ENCODE data around the gene RTF1. TPM values are rescaled to one million over a fixed set of nuclear protein-coding genes. Genes with fewer than 3 reads are reported as not detected.

RTF1 gene
- total RNA-seq, 1 experiment from 2014 or later: 20.2 TPM

DNA sequence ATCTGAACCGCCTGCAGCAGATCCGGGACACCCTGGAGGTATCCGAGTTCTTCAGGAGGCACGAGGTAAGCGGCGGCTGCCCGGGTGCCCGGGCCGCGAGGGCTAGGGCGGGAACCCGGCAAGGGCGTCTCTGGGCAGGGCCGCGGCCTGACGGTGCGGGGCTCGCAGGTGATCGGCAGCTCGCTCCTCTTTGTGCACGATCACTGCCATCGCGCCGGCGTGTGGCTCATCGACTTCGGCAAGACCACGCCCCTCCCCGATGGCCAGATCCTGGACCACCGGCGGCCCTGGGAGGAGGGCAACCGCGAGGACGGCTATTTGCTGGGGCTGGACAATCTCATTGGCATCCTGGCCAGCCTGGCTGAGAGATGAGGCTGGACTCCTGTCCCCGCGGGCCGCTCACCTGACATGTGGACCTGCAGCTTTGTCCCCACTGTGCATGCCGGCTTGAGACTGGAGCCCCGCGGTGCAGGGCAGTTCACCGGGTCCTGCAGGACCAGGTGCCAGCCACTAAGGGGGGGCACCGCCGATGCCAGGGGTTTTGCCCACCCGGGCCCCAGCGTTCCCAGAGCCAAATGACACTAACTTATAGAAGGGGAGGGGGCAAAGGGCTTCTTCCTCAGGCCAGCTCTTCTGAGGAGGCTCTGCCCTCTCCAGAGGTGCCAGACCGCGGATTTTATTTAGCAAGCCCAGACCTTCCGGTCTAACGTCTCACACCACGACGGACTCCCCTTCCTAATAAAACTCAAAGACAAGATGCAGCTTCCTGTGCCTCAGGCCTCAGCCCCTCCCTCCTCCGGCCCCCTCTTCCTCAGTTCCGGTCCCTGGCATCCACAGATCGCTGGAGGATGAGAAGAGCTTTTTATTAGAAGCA, 86.1 kb downstream of the RTF1 start:
- no peak for DNase-seq (ENCODE audit: low read depth)

- DNase-seq (ENCODE audit: low read depth): no peak
These were observed 86.7 kb downstream of the RTF1 start for GRCh38 chr15:41503669-41504010.

GRCh38 chr15:41504751-41505492, 88.0 kb downstream of the RTF1 start:
- DNase-seq (ENCODE audit: low read depth): no peak

DNA sequence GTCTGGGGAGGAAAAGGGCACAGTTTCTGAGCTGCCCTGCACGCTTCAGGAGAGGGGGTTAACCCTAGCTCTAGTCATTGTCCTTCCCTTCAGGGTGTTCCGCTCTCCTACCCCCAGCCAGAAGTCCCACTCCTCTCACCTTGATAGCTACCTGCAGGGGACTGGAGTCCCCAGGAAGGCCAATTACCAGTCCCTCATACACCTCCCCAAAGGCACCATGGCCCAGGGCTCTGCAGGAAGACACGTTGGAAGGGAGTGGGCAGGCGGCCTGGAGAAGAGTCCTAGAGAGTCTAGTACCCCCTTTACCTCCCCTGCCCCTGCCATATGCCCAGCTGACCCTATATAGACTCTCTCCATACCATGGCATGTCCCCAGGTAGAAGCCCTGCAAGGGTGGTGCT, 88.9 kb downstream of the RTF1 start:
- DNase-seq (ENCODE audit: low read depth): no peak

DNA sequence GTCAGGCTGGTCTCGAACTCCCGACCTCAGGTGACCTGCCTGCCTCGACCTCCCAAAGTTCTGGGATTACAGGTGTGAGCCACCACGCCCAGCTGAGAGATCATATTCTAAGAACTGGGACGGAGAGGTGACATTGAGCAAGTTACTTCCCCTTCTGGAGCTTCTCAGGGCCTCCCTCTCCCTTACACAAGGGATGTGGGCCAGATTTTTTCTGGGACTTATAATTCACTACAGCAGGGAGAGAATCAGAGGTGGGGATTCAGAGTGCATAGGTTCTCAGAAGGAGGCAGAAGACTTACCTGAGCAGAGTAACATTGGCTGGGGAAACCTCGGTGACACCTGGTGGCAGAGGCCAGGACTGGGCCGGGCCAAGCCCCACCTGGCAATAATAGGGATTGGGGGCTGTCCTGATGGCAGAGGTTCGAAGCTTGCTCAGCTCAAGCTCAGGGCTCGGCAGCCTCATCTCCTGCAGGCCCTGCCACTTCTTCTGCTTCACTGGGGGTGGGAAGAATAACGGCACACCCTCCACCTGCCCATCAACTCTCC, 90.0 kb downstream of the RTF1 start:
- DNase-seq (ENCODE audit: low read depth): no peak

- no peak for DNase-seq (ENCODE audit: low read depth)
These were observed 91.0 kb downstream of the RTF1 start for GRCh38 chr15:41507820-41508290.

DNA sequence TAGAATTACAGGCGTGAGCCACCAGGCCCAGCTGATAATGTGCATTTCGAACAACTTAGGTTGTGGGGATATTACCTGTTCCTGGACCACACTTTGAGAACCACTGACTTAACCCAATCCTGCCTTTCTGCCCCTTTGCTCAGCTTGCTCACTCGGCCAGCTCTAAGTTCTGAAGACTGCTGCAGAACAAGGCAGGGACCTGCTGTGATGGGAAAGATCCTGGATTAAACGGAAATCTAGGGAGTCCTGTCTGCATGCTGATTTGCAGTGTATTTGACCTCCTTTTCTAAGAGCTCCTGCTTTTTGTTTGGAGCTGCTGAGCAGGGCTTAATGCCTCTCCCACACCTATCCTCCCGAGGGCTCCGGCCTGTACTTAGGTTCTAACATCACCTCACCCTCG, 93.8 kb downstream of the RTF1 start:
- DNase-seq (ENCODE audit: low read depth): no peak

DNA sequence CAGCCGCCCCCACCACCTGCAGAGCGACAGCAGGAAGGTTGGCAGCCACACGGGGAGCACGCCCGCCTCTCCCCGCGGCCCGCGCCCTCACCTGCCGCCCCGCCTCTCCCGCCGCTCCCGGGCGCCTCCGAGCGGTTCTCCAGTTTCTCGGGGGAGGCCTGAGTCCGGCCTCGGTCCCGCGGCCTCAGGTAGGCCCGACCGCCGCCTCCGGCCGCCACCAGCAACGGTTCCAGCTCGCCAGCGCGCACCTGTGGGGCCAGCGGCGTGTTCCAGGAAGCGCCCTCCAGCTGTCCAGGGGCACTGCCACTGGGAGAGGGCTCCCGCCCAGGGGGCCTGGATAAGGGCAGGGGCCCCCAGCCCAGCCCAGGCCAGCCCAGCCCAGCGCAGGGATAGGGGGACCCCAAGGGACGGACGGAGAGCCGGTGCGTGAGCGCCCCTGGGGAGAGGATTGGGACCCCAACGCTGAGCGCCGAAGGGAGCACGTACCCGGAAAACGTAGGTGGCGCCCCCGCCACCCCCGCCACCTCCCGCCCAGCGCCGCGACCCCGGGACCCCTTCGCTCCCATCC, 94.5 kb downstream of the RTF1 start:
- no peak for DNase-seq (ENCODE audit: low read depth)

DNA sequence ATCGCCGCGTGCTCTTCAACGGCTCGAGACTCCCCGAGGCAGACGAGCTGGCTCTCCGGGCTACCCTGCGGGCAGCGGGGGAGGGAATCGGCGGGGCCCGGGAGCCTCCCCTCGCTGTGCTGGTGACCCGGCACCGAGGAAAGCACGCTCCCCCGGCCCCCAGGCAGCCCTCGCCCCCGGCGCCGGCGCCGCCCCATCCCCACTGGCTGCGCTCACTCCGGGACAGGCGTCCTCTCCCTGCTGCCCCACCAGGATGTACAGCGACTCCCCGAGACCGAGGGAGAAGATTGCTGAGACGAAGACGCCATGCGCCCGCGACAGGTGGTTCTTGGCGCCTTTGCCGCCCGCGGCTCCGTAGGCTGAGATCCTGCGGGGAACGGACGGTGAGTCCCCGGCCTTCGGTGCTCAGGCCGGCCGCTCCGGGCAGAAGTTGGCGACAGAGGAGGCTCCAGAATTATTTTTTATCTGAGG, 95.0 kb downstream of the RTF1 start:
- no peak for DNase-seq (ENCODE audit: low read depth)

DNA sequence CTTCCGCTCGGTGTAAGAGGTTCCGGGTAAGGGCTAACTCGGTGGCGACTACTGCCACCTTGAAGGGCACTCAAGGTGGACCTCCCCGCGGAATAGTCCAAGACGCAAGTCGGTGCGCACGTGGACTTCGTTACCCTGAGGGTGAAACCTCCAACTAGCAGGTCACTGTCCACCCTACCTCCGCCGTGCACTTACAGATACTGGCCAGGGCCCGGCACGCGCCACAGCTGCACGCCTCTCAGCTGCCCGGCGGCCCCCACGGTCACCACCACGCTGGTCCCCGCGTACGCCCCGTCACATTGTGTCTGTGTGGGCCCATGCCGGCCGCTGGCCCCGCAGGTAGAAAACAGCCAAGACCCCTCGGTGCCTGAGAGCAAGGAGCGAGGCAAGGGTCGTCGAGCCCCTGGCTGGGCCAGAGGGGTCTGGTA, 95.6 kb downstream of the RTF1 start:
- no peak for DNase-seq (ENCODE audit: low read depth)

DNA sequence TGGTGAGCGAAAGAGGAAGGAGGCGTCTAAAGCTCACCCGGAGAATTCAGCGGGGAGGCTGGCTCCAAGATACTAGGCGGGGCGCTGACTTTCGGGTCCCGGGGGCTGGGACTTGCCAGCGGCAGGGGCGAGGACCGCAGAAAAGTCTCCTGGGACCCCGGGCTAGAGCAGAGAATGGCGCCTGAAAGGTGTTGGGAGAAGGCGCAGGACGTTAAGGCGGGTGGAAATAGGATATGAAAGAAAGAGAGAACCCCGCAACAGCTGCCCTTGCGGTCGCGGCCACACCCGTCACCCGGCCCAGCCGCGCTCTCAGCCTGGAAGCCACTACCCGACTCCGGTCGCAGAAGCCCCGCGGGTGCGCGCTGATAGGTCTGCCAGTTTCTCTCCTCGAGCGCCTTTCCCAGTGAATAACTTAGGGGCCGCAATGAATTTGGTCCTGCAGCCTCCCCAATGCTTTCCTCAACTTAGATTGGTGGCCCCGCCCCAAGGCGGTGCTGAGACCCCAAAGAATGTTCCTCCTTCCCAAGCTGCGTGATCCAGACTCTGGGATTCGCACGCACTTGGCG, 96.1 kb downstream of the RTF1 start:
- DNase-seq (ENCODE audit: low read depth): no peak

- DNase-seq (ENCODE audit: low read depth): no peak
These were observed 96.8 kb downstream of the RTF1 start, which contains the start of gene LTK for GRCh38 chr15:41513506-41514227. LTK (minus strand) TSS chr15:41513827; CDS start chr15:41513709, 118 bp downstream.

DNA sequence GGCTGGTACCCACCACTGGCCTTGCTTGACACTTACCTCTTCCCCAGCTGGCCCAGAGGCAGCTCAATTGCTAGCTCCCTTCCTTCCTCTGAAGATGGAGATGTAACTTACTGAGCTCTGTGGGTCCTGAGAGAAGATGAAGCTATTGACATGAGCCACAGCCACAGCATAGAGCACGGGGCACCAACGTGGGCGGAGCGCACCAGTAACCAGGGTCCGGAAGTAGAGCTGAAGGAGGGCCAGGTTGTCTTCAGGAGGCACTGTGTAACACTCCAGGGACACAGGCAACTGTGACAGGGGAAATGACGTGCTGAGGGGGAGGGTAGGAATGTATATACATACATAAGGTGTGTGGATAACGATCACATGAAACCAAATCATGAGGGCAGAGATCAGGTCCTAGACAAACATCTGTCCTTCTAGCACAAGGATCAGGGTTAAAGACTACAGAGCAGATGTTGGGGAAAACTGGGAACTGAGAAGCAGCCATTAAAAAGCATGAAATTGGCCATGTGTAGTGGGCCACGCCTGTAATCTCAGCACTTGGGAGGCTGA, 101.1 kb downstream of the RTF1 start:
- no peak for DNase-seq (ENCODE audit: low read depth)

DNA sequence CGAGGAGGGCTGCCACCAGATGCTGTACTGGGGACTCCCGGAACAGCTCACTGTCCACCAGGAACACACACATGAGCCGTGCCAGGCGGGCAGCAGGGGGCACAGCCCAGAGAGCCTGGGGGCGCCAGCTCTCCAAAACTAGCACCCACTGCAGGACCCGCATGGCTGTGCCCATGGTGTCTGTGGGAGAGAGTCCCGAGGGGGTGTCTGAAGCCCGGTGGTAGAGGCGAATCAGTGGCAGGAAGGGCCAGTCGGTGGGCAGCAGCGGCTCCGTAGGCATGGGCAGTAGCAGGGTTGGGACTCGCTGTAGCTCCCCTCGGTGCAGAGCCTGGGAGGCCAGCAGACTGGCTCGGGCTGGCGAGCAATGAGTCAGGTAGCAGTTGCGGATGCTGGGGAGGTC, 103.7 kb downstream of the RTF1 start:
- DNase-seq (ENCODE audit: low read depth): no peak

DNA sequence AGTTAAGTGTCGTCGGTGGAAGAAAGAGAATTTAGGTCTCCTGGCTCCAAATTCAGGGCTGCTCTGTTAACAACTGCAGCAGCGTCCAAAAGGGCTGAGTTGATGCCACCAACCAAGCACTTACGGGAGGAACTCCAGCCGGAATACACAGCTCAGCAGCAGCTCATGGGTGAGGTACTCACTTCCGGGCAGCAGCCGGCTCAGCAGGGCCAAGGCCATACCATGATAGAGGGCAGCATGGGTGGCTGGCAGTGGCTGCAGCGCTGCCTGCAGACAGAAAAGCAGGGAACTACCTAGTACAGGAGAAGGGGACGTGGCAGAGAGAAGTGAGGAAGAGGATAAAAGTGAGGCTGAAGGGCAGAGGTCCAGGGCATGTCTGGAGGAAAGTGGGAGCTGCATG, 104.7 kb downstream of the RTF1 start:
- DNase-seq (ENCODE audit: low read depth): no peak

DNA sequence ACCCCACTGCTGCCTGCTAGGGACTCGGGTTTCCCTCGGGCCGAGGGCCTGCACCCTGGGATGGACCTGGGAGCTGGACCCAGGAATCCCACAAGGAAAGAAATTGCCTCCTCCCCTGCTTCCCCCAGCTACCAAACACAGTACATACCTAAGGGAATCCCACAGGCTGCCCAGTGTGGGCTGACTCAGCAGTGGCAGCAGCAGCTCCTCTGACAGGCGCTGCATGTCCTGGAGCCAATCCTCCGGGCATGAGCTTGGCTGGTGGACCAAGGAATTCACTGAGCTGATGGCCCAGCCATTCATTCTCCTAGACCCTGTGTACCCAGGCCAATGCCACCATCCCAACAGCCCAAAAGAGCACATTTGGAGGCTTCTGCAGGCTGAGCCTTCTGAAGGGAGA, 106.2 kb downstream of the RTF1 start:
- DNase-seq (ENCODE audit: low read depth): no peak

DNA sequence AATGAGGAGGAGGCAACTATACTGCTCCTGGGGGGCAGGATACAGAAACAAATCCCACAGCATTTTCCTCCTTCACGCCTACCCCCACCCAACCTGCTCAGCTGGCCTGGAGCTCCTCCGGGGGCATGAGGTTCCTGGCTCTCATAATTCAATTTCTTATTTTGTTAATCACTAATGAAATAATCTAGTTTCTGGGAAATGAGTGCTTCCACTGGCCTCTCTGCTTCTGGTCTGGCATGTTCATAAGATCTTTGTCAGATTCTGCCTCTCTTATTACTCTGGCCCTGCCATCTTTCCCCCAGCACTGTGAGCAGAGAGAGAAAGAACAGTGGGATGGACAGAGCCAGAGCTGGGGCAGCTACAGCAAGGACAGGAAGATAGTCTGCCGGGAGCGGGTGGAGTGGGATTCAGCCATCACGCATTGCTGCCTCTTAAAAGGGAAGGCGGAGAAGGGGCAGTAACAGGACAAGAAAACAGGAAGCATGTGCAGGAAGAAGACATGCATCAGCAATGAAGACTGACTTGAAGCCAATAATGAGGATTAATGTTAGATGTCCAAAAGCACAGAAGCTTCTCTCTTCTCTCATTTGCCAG, 113.6 kb downstream of the RTF1 start:
- no peak for DNase-seq (ENCODE audit: low read depth)

Data from HT1080 (cell line).